CD4-positive, alpha-beta T cell treated with Interleukin-4 for 1 hour (primary cell): ENCODE results near the gene E2F4.

ENCODE experiments used
- DNase-seq, 2 donors: peaks; one replicate each; pipeline ENCODE4 v3.0.0-alpha.2; 2020 to 2022

E2F4 gene

GRCh38 chr16:67177743-67178699 lies 13.9 kb upstream of the E2F4 start:
- DNase-seq = peak; percentile 66 to 76

GRCh38 chr16:67179421-67180080 lies 12.4 kb upstream of the E2F4 start:
- DNase-seq = no peak

GRCh38 chr16:67180166-67180565 lies 11.8 kb upstream of the E2F4 start:
- no peak for DNase-seq

GRCh38 chr16:67181346-67181745 lies 10.6 kb upstream of the E2F4 start:
- no peak for DNase-seq

- DNase-seq = no peak
Observed at GRCh38 chr16:67182288-67182687, 9.7 kb upstream of the E2F4 start.

GRCh38 chr16:67183284-67183626 lies 8.7 kb upstream of the E2F4 start:
- DNase-seq = no peak

- DNase-seq = peak; percentile 97 to 98
Observed at GRCh38 chr16:67183627-67184452, 8.1 kb upstream of the E2F4 start, which contains the start of gene MATCAP1. MATCAP1 (minus strand) TSS chr16:67183963; CDS start chr16:67180610, 3,353 bp downstream.

GRCh38 chr16:67184453-67184994 lies 7.4 kb upstream of the E2F4 start:
- DNase-seq = no peak

GRCh38 chr16:67184995-67185650 lies 6.8 kb upstream of the E2F4 start:
- DNase-seq = peak; percentile 84 to 85

- DNase-seq = no peak
Observed at GRCh38 chr16:67185651-67186134, 6.3 kb upstream of the E2F4 start.

- no peak for DNase-seq
Observed at GRCh38 chr16:67186550-67186950, 5.4 kb upstream of the E2F4 start.

GRCh38 chr16:67187175-67187890 lies 4.6 kb upstream of the E2F4 start:
- no peak for DNase-seq

- no peak for DNase-seq
Observed at GRCh38 chr16:67188323-67188722, 3.6 kb upstream of the E2F4 start.

GRCh38 chr16:67188798-67189197 lies 3.2 kb upstream of the E2F4 start:
- no peak for DNase-seq

GRCh38 chr16:67190041-67190440 lies 1.9 kb upstream of the E2F4 start, which contains the start of gene EXOC3L1:
EXOC3L1 (minus strand) TSS chr16:67190136; CDS start chr16:67189676, 460 bp downstream.
- no peak for DNase-seq

GRCh38 chr16:67190448-67191399 lies 1.2 kb upstream of the E2F4 start:
- no peak for DNase-seq

GRCh38 chr16:67191411-67191994 lies 452 bp upstream of the E2F4 start:
- no peak for DNase-seq

- no peak for DNase-seq
Observed at GRCh38 chr16:67192781-67193361, 916 bp downstream of the E2F4 start.

GRCh38 chr16:67193536-67193935 lies 1.6 kb downstream of the E2F4 start:
- DNase-seq = no peak
